Progenitor cell of endocrine pancreas (in vitro differentiated cells): ENCODE measurements around the gene FRMD4B. TPM values are rescaled to one million over a fixed set of nuclear protein-coding genes. Genes with fewer than 3 reads are reported as not detected.

Experiments used
- DNase-seq: peaks from one replicate; pipeline ENCODE4 v3.0.0; 2021; ENCODE audit warnings: low spot score; ENCODE audit not compliant: unreplicated experiment
- H3K27ac Mint-ChIP-seq: 2 replicates; pipeline ENCODE4 v1.8.0; 2021; ENCODE audit warnings: mild to moderate bottlenecking, moderate library complexity, mixed read lengths
- H3K27me3 Mint-ChIP-seq: 2 replicates; pipeline ENCODE4 v1.8.0; 2021; ENCODE audit warnings: mixed read lengths
- H3K36me3 Mint-ChIP-seq: 2 replicates; pipeline ENCODE4 v1.8.0; 2022; ENCODE audit warnings: mixed read lengths; ENCODE audit not compliant: insufficient read depth
- H3K4me1 Mint-ChIP-seq: 2 replicates; pipeline ENCODE4 v1.8.0; 2021; ENCODE audit warnings: low read depth, mixed read lengths
- H3K4me3 Mint-ChIP-seq: 2 replicates; pipeline ENCODE4 v1.8.0; 2021; ENCODE audit warnings: low read depth, mild to moderate bottlenecking, moderate library complexity, mixed read lengths
- H3K9me3 Mint-ChIP-seq: 2 replicates; pipeline ENCODE4 v1.8.0; 2021; ENCODE audit warnings: low read depth, mixed read lengths
- CTCF ChIP-seq: fragments of 200-600 bp; sonication (generic); IDR thresholded peaks from one replicate; pipeline ENCODE4 v1.5.0; 2021; ENCODE audit warnings: antibody characterized with exemption, mild to moderate bottlenecking; ENCODE audit not compliant: unreplicated experiment
- total RNA-seq: library from RNA; stranded (reverse); gene quantifications from 2 replicates; pipeline ENCODE4 v1.2.1, GENCODE V29; 2021

Gene FRMD4B
- total RNA-seq, 1 donor from 2014 or later, result 41.6 TPM

- peaks cover 20% of the 10 kb centered on the region for H3K27me3 Mint-ChIP-seq
- no peaks in the 10 kb centered on the region for H3K9me3 Mint-ChIP-seq
- H3K36me3 Mint-ChIP-seq, result peaks cover 6% of the 10 kb centered on the region
- no peak for DNase-seq
- no peak overlapping the region for H3K4me3 Mint-ChIP-seq
- no peak overlapping the region for H3K27ac Mint-ChIP-seq
- peaks cover 8% of the 10 kb centered on the region for H3K4me1 Mint-ChIP-seq
- no peak for TF ChIP-seq CTCF
Observed at GRCh38 chr3:69391554-69391953, 5.7 kb upstream of the FRMD4B start.

- no peak for TF ChIP-seq CTCF
- Mint-ChIP-seq H3K27ac (no peak overlapping the region), H3K9me3 (no peaks in the 10 kb centered on the region), H3K4me3 (no peak overlapping the region), H3K36me3 (peaks cover 6% of the 10 kb centered on the region), H3K27me3 (peaks cover 24% of the 10 kb centered on the region), H3K4me1 (peaks cover 8% of the 10 kb centered on the region)
- DNase-seq, result no peak
Observed at GRCh38 chr3:69390771-69391170, 4.9 kb upstream of the FRMD4B start.

- peaks cover 10% of the 10 kb centered on the region for H3K4me1 Mint-ChIP-seq
- H3K27ac Mint-ChIP-seq, result no peak overlapping the region
- H3K27me3 Mint-ChIP-seq, result peaks cover 34% of the 10 kb centered on the region
- no peaks in the 10 kb centered on the region for H3K9me3 Mint-ChIP-seq
- no peak for TF ChIP-seq CTCF
- H3K4me3 Mint-ChIP-seq, result no peak overlapping the region
- peaks cover 5% of the 10 kb centered on the region for H3K36me3 Mint-ChIP-seq
- no peak for DNase-seq
Observed at GRCh38 chr3:69389520-69390248, 3.8 kb upstream of the FRMD4B start.

GRCh38 chr3:69388241-69388640 is 2.4 kb upstream of the FRMD4B start:
- H3K4me1 Mint-ChIP-seq, result peaks cover 10% of the 10 kb centered on the region
- H3K27ac Mint-ChIP-seq, result no peak overlapping the region
- no peak for DNase-seq
- TF ChIP-seq CTCF, result no peak
- no peak overlapping the region for H3K4me3 Mint-ChIP-seq
- no peaks in the 10 kb centered on the region for H3K9me3 Mint-ChIP-seq
- peaks cover 39% of the 10 kb centered on the region for H3K27me3 Mint-ChIP-seq
- peaks cover 3% of the 10 kb centered on the region for H3K36me3 Mint-ChIP-seq

- no peak for TF ChIP-seq CTCF
- DNase-seq, result no peak
- Mint-ChIP-seq H3K4me3 (peak overlapping the region; percentile 72), H3K36me3 (peaks cover 3% of the 10 kb centered on the region), H3K4me1 (peaks cover 6% of the 10 kb centered on the region), H3K27ac (peak overlapping the region; percentile 9), H3K27me3 (peaks cover 39% of the 10 kb centered on the region), H3K9me3 (no peaks in the 10 kb centered on the region)
Observed at GRCh38 chr3:69386556-69387385, 883 bp upstream of the FRMD4B start.
